ENCODE data around the gene GALNT18.

The GALNT18 gene

GRCh38 chr11:11493698-11494097, 128.1 kb downstream of the GALNT18 start:
- no peak for DNase-seq (ENCODE audit: low read depth)
- in situ Hi-C loops (cut with HindIII; ENCODE audit: low sequenced_read_pairs): no loop called here
- no peak for TF ChIP-seq CTCF (IDR thresholded peaks at IDR 0.05; ENCODE audit: low read depth, low read length, missing control alignments)

GRCh38 chr11:11491589-11491988, 130.2 kb downstream of the GALNT18 start:
- in situ Hi-C loops (cut with HindIII; ENCODE audit: low sequenced_read_pairs): no loop called here
- DNase-seq (ENCODE audit: low read depth): no peak
- H3K4me3 ChIP-seq (ENCODE audit: low read depth, low read length): no peak overlapping the region
- TF ChIP-seq CTCF (IDR thresholded peaks at IDR 0.05; ENCODE audit: low read depth, low read length, missing control alignments): no peak

More at GRCh38 chr11:11493698-11494097, 128.1 kb downstream of the GALNT18 start:
- H3K4me3 ChIP-seq (ENCODE audit: low read depth, low read length): no peak overlapping the region

- in situ Hi-C loops (cut with HindIII; ENCODE audit: low sequenced_read_pairs): no loop called here
Observed at GRCh38 chr11:11491014-11491413, 130.8 kb downstream of the GALNT18 start.

GRCh38 chr11:11486423-11486822, 135.4 kb downstream of the GALNT18 start:
- DNase-seq (ENCODE audit: low read depth): no peak
- no peak for TF ChIP-seq CTCF (IDR thresholded peaks at IDR 0.05; ENCODE audit: low read depth, low read length, missing control alignments)
- no peak overlapping the region for H3K4me3 ChIP-seq (ENCODE audit: low read depth, low read length)
- in situ Hi-C loops (cut with HindIII; ENCODE audit: low sequenced_read_pairs): no loop called here

More at GRCh38 chr11:11491014-11491413, 130.8 kb downstream of the GALNT18 start:
- H3K4me3 ChIP-seq (ENCODE audit: low read depth, low read length): no peak overlapping the region
- no peak for DNase-seq (ENCODE audit: low read depth)
- no peak for TF ChIP-seq CTCF (IDR thresholded peaks at IDR 0.05; ENCODE audit: low read depth, low read length, missing control alignments)

- TF ChIP-seq CTCF (IDR thresholded peaks at IDR 0.05; ENCODE audit: low read depth, low read length, missing control alignments): no peak
- no peak for DNase-seq (ENCODE audit: low read depth)
- no peak overlapping the region for H3K4me3 ChIP-seq (ENCODE audit: low read depth, low read length)
- in situ Hi-C loops (cut with HindIII; ENCODE audit: low sequenced_read_pairs): no loop called here
Observed at GRCh38 chr11:11486002-11486401, 135.8 kb downstream of the GALNT18 start.

GRCh38 chr11:11483627-11484026, 138.2 kb downstream of the GALNT18 start:
- no peak for TF ChIP-seq CTCF (IDR thresholded peaks at IDR 0.05; ENCODE audit: low read depth, low read length, missing control alignments)
- no peak overlapping the region for H3K4me3 ChIP-seq (ENCODE audit: low read depth, low read length)
- DNase-seq (ENCODE audit: low read depth): no peak
- in situ Hi-C loops (cut with HindIII; ENCODE audit: low sequenced_read_pairs): no loop called here

- no peak overlapping the region for H3K4me3 ChIP-seq (ENCODE audit: low read depth, low read length)
- no peak for TF ChIP-seq CTCF (IDR thresholded peaks at IDR 0.05; ENCODE audit: low read depth, low read length, missing control alignments)
- in situ Hi-C loops (cut with HindIII; ENCODE audit: low sequenced_read_pairs): no loop called here
- DNase-seq (ENCODE audit: low read depth): no peak
Observed at GRCh38 chr11:11482730-11483129, 139.1 kb downstream of the GALNT18 start.

Measured in astrocyte of the cerebellum (primary cell).